Uterus (tissue), 2 donors: ENCODE results near the gene KCNQ1.

Experiments
- CTCF ChIP-seq, 4 experiments: fragments of 200-600 bp in 2 of 4; fragments of 450-650 bp in 2 of 4; sonication (generic) in 2 of 4; IDR thresholded peaks; one replicate each; pipeline ENCODE4 v1.5.1; 2016 to 2019; ENCODE audit warnings: antibody characterized with exemption in 4 of 4, mild to moderate bottlenecking in 2 of 4, moderate library complexity in 1 of 4
- POLR2A ChIP-seq, 2 donors: fragments of 450-650 bp; IDR thresholded peaks; one replicate each; pipeline ENCODE4 v1.6.1; 2016; ENCODE audit warnings: antibody characterized with exemption in 2 of 2, mild to moderate bottlenecking in 1 of 2, moderate library complexity in 1 of 2

GRCh38 chr11:2729841-2730240 is 285.0 kb downstream of the KCNQ1 start:
- no peak for TF ChIP-seq CTCF (IDR thresholded peaks at IDR 0.05)
- TF ChIP-seq POLR2A (IDR thresholded peaks at IDR 0.05) = no peak
